Measurements from ENCODE around the gene OR52M1. TPM values are rescaled to one million over a fixed set of nuclear protein-coding genes. Genes with fewer than 3 reads are reported as not detected.

OR52M1 gene
- total RNA-seq, 3 donors from 2014 or later (not counting 1 experiment from before 2014, with no cell fraction given) = not detected

DNA sequence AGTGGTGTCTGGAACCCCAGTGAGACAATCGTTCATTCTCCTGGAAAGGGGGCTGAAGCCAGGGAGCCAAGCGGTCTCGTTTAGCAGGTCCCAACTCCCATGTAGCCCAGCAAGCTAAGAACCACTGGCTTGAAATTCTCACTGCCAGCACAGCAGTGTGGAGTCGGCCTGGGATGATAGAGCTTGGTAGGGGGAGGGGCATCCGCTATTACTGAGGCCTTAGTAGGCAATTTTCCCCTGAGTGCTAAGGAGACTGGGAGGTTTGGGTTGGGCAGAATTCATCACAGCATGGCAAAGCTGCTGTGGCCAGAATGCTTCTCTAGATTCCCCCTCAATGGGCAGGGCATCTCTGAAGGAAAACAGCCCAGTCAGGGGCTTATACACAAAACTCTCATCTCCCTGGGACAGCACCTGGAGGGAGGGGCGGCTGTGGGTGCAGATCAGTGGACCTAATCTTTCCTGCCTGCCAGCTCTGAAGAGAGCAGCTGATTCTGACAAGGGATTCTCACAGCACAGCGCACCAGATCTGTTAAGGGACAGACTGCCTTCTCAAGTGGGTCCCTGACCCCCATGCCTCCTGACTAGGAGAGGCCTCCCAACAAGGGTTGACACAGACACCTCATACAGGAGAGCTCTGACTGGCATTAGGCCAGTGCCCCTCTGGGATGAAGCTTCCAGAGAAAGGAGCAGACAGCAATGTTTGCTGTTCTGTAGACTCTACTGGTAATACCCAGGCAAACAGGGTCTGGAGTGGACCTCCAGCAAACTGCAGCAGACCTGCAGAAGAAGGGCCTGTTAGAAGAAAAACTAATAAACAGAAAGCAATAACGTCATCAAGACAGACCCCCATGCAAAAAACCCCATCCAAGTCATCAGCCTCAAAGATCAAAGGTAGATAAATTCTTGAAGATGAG, 14.8 kb downstream of the OR52M1 start:
- H3K27ac ChIP-seq (ENCODE audit: low read length) = no peak overlapping the region
- H3K27me3 ChIP-seq (ENCODE audit: control insufficient read depth, insufficient read depth, low read length) = no peaks in the 10 kb centered on the region
- no peak overlapping the region for H3K4me3 ChIP-seq (ENCODE audit: low read length)
- no peaks in the 10 kb centered on the region for H3K4me1 Mint-ChIP-seq
- H3K4me1 ChIP-seq (ENCODE audit: control insufficient read depth, insufficient read depth, low read length) = no peaks in the 10 kb centered on the region
- H3K9me3 Mint-ChIP-seq = peaks cover 0 to 3% of the 10 kb centered on the region in 2 donors
- DNase-seq = no peak
- no peak for ATAC-seq
- TF ChIP-seq, protein P1, sequence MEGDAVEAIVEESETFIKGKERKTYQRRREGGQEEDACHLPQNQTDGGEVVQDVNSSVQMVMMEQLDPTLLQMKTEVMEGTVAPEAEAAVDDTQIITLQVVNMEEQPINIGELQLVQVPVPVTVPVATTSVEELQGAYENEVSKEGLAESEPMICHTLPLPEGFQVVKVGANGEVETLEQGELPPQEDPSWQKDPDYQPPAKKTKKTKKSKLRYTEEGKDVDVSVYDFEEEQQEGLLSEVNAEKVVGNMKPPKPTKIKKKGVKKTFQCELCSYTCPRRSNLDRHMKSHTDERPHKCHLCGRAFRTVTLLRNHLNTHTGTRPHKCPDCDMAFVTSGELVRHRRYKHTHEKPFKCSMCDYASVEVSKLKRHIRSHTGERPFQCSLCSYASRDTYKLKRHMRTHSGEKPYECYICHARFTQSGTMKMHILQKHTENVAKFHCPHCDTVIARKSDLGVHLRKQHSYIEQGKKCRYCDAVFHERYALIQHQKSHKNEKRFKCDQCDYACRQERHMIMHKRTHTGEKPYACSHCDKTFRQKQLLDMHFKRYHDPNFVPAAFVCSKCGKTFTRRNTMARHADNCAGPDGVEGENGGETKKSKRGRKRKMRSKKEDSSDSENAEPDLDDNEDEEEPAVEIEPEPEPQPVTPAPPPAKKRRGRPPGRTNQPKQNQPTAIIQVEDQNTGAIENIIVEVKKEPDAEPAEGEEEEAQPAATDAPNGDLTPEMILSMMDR (IDR thresholded peaks at IDR 0.05) = no peak
- no peaks in the 10 kb centered on the region for H3K9me3 ChIP-seq (ENCODE audit: control insufficient read depth, insufficient read depth, low read length)
- 85% methylated on average over 8 of the region's 8 CpGs for WGBS (ENCODE audit: insufficient coverage)
- H3K36me3 ChIP-seq (ENCODE audit: control insufficient read depth, insufficient read depth, low read length) = no peaks in the 10 kb centered on the region
- no peak overlapping the region for H3K4me3 Mint-ChIP-seq
- intact Hi-C loops (cut with micrococcal nuclease) = no loop called here
- H3K27me3 Mint-ChIP-seq (ENCODE audit: low read depth in 2 of 2) = peaks cover 20 to 26% of the 10 kb centered on the region in 2 donors
- no peak overlapping the region for H3K27ac Mint-ChIP-seq
- no peaks in the 10 kb centered on the region for H3K36me3 Mint-ChIP-seq

DNA sequence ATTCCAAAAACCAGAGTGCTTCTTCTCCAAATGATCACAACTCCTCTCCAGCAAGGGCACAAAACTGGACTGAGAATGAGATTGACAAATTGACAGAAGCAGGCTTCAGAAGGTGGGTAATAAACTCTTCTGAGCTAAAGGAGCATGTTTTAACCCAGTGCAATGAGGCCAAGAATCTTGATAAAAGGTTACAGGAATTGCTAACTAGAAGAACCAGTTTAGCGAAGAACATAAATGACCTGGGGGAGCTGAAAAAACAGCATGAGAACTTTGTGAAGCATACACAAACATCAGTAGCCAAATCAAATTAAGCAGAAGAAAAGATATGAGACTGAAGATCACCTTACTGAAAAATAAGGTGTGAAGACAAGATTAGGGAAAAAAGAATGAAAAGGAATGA, 15.5 kb downstream of the OR52M1 start:
- no peaks in the 10 kb centered on the region for H3K9me3 ChIP-seq (ENCODE audit: control insufficient read depth, insufficient read depth, low read length)
- no peaks in the 10 kb centered on the region for H3K4me1 ChIP-seq (ENCODE audit: control insufficient read depth, insufficient read depth, low read length)
- no peak for DNase-seq
- intact Hi-C loops (cut with micrococcal nuclease) = no loop called here
- no peaks in the 10 kb centered on the region for H3K36me3 ChIP-seq (ENCODE audit: control insufficient read depth, insufficient read depth, low read length)
- no peak overlapping the region for H3K27ac ChIP-seq (ENCODE audit: low read length)
- Mint-ChIP-seq H3K27ac (no peak overlapping the region), H3K9me3 (peaks cover 0 to 3% of the 10 kb centered on the region in 2 donors), H3K36me3 (no peaks in the 10 kb centered on the region), H3K27me3 (ENCODE audit: low read depth in 2 of 2) (peaks cover 20 to 26% of the 10 kb centered on the region in 2 donors), H3K4me1 (no peaks in the 10 kb centered on the region), H3K4me3 (no peak overlapping the region)
- TF ChIP-seq, protein P1 (IDR thresholded peaks at IDR 0.05) = no peak
- no peak for ATAC-seq
- WGBS (ENCODE audit: insufficient coverage) = 91% methylated on average over 1 of the region's 1 CpG
- H3K27me3 ChIP-seq (ENCODE audit: control insufficient read depth, insufficient read depth, low read length) = no peaks in the 10 kb centered on the region
- H3K4me3 ChIP-seq (ENCODE audit: low read length) = no peak overlapping the region

DNA sequence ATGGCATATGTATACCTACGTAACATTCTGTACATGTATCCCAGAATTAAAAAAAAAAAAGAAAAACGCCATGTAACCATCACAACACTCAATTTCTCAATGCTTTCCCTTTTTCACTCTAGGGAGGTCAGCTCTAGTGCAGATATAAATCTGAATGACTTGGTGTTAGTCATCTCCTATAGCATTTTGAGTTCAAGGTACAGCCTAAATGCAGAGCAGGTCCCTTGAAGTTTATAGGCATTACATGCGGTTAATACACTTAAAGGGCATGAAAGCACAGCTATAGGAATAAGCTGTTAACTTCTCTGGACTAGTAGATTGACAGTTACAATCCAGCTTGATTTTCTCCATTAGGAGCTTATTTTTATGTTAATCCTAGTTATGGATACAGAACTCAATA, 20.4 kb downstream of the OR52M1 start:
- TF ChIP-seq, protein P1 (IDR thresholded peaks at IDR 0.05) = no peak
- Mint-ChIP-seq H3K27ac (no peak overlapping the region), H3K4me3 (no peak overlapping the region), H3K9me3 (peaks cover 0 to 3% of the 10 kb centered on the region in 2 donors), H3K36me3 (no peaks in the 10 kb centered on the region), H3K27me3 (ENCODE audit: low read depth in 2 of 2) (peaks cover 12 to 21% of the 10 kb centered on the region in 2 donors), H3K4me1 (no peaks in the 10 kb centered on the region)
- H3K4me1 ChIP-seq (ENCODE audit: control insufficient read depth, insufficient read depth, low read length) = no peaks in the 10 kb centered on the region
- H3K9me3 ChIP-seq (ENCODE audit: control insufficient read depth, insufficient read depth, low read length) = no peaks in the 10 kb centered on the region
- no peak overlapping the region for H3K4me3 ChIP-seq (ENCODE audit: low read length)
- WGBS (ENCODE audit: insufficient coverage) = 100% methylated on average over 2 of the region's 3 CpGs
- no peaks in the 10 kb centered on the region for H3K27me3 ChIP-seq (ENCODE audit: control insufficient read depth, insufficient read depth, low read length)
- ATAC-seq (no peak), DNase-seq (no peak)
- no peaks in the 10 kb centered on the region for H3K36me3 ChIP-seq (ENCODE audit: control insufficient read depth, insufficient read depth, low read length)
- H3K27ac ChIP-seq (ENCODE audit: low read length) = no peak overlapping the region
- intact Hi-C loops (cut with micrococcal nuclease) = no loop called here

Measured in natural killer cell (primary cell).